ENCODE measurements around the gene SAG. TPM values are rescaled to one million over a fixed set of nuclear protein-coding genes. Genes with fewer than 3 reads are reported as not detected.
"Not testable (repeated sequence)": the region's sequence is repeated elsewhere in the genome, so short reads cannot be mapped to it uniquely, and the experiment has no call there.

The SAG gene
- total and polyA plus RNA-seq, 9 of the 15 experiments (the other 6 are each of a cell fraction or from before 2014, with no cell fraction given): 0.04 to 0.64 (median 0.31) TPM; not detected in 5

- Histone ChIP-seq H3K9me1 (ENCODE audit: control insufficient read depth, insufficient read depth, low read length) (no peaks in the 10 kb centered on the region), H3K4me2 (ENCODE audit: insufficient read depth, low read length) (no peak overlapping the region), H3K9ac (ENCODE audit: insufficient read depth in 1 of 2, low read depth in 2 of 2, low read length in 2 of 2) (no peak overlapping the region), H4K20me1 (replicated peaks; ENCODE audit: control insufficient read depth, insufficient read depth, low read length) (no peaks in the 10 kb centered on the region; the same call in 1 of the 2 replicates), H2AFZ (ENCODE audit: low read depth, low read length) (no peak overlapping the region), H3K4me3 (no peak overlapping the region), H3K27me3 (ENCODE audit: control insufficient read depth in 2 of 2, insufficient read depth in 2 of 2, low read length in 2 of 2) (no peaks in the 10 kb centered on the region), H3K79me2 (ENCODE audit: control insufficient read depth, insufficient read depth, low read length) (peaks cover 5% of the 10 kb centered on the region; the same call in 1 of the 3 replicates), H3K27ac (ENCODE audit: extremely low read depth, low read depth, low read length) (no peak overlapping the region), H3K36me3 (ENCODE audit: control insufficient read depth, insufficient read depth, low read length) (peaks cover 15% of the 10 kb centered on the region; the same call in 1 of the 3 replicates), H3K4me1 (replicated peaks in 1 of 2; ENCODE audit: control insufficient read depth in 2 of 2, insufficient read depth in 2 of 2, low read length in 2 of 2) (peaks cover 0 to 8% of the 10 kb centered on the region in 2 experiments; a peak in 3 of 5 replicates), H3K9me3 (replicated peaks; ENCODE audit: control insufficient read depth, insufficient read depth, low read depth, low read length) (no peaks in the 10 kb centered on the region)
- DNase-seq (ENCODE audit: extremely low read depth in 1 of 4, low spot score in 3 of 4) (no peak), FAIRE-seq (no peak), ATAC-seq (no peak)
- ChIA-PET CTCF (ENCODE audit: low intra/inter-chr PET ratio) (no interaction called here), POLR2A (no interaction called here)
- TF ChIP-seq PRMT5 (CRISPR knock-in tag; IDR thresholded peaks at IDR 0.05): no peak
- TF ChIP-seq PTBP1 (IDR thresholded peaks at IDR 0.05; ENCODE audit: low read depth, low read length): no peak
- intact Hi-C loops (cut with micrococcal nuclease) (no loop called here), in situ Hi-C loops (cut with MboI) (no loop called here)
- 54% methylated on average over 5 of the region's 5 CpGs for WGBS (ENCODE audit: insufficient coverage, low coverage, missing lambda C conversion rate)
- no TSS peak for BruUV-seq (replicated peaks)
Measured at GRCh38 chr2:233373316-233373715, 65.7 kb downstream of the SAG start.

GRCh38 chr2:233374776-233375175, 67.2 kb downstream of the SAG start:
- H3K9me3 ChIP-seq (replicated peaks; ENCODE audit: control insufficient read depth, insufficient read depth, low read depth, low read length); H3K79me2 ChIP-seq (ENCODE audit: control insufficient read depth, insufficient read depth, low read length); DNase-seq (ENCODE audit: extremely low read depth in 1 of 4, low spot score in 3 of 4); BruUV-seq (replicated peaks); H3K4me1 ChIP-seq (replicated peaks in 1 of 2; ENCODE audit: control insufficient read depth in 2 of 2, insufficient read depth in 2 of 2, low read length in 2 of 2); FAIRE-seq; H3K27me3 ChIP-seq (ENCODE audit: control insufficient read depth in 2 of 2, insufficient read depth in 2 of 2, low read length in 2 of 2); H3K4me3 ChIP-seq; ATAC-seq; POLR2A ChIA-PET; H3K9me1 ChIP-seq (ENCODE audit: control insufficient read depth, insufficient read depth, low read length); intact Hi-C loops (cut with micrococcal nuclease); H4K20me1 ChIP-seq (replicated peaks; ENCODE audit: control insufficient read depth, insufficient read depth, low read length); H2AFZ ChIP-seq (ENCODE audit: low read depth, low read length); H3K27ac ChIP-seq (ENCODE audit: extremely low read depth, low read depth, low read length); in situ Hi-C loops (cut with MboI); H3K9ac ChIP-seq (ENCODE audit: insufficient read depth in 1 of 2, low read depth in 2 of 2, low read length in 2 of 2); H3K4me2 ChIP-seq (ENCODE audit: insufficient read depth, low read length); CTCF ChIA-PET (ENCODE audit: low intra/inter-chr PET ratio): not testable (repeated sequence)
- H3K36me3 ChIP-seq (ENCODE audit: control insufficient read depth, insufficient read depth, low read length): peaks cover 15% of the 10 kb centered on the region; the same call in 1 of the 3 replicates
- WGBS (ENCODE audit: insufficient coverage, low coverage, missing lambda C conversion rate): 95% methylated on average over 6 of the region's 11 CpGs
